Stimulated activated CD4-positive, alpha-beta T cell treated with anti-CD3 and anti-CD28 coated beads, Interleukin-4, amount 100 ng/mL, for 1 hour (primary cell): ENCODE measurements around the gene PDCD1LG2.

Experiments used
- DNase-seq: peaks from one replicate; pipeline ENCODE4 v3.0.0-alpha.2; 2020

PDCD1LG2 gene

DNA sequence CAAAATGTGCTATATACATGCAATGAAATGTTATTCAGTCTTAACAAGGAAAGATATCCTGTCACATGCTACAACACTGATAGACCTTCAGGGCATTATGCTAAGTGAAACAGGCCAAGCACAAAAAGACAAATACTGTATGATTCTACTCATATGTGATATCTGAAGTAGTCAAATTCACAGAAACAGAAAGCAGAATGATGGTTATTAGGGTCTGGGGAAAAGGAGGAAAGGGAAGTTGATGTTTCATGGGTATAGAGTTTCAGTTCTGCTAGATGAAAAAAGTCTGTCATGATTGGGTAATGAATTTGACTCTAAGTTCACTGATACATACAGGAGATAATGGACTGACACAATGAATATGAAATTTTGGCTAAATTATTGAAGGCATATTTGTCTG, 107.4 kb downstream of the PDCD1LG2 start:
- no peak for DNase-seq

DNA sequence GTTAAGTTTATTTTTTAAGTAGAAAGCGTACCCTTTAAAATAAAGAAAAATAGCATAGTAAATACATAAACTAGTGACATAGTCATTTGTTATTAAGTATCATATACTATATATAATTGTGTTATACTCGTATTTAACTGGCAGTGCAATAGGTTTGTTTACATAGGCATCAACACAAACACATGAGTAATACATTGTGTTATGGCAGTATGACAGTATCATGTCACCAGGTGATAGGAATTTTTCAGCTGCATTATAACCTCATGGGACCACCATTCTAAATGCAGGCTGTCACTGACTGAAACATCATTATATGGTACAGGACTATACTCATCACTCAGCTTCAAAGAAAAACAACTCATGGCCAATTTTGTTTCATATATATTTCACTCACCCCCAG, 110.2 kb downstream of the PDCD1LG2 start:
- DNase-seq: no peak
